Right hindlimb (tissue), 1 donor: ENCODE results near the gene LY6G5B.
A peak's percentile ranks its signal among the peaks of the same experiment; 100 is the strongest.
"Not testable (repeated sequence)": the region's sequence is repeated elsewhere in the genome, so short reads cannot be mapped to it uniquely, and the experiment has no call there.

ENCODE experiments used
- DNase-seq: peaks from one replicate; pipeline ENCODE4 v3.0.0-alpha.2; 2018

The LY6G5B gene

GRCh38 chr6:31691564-31692108, 21.9 kb downstream of the LY6G5B start:
- no peak for DNase-seq

DNA sequence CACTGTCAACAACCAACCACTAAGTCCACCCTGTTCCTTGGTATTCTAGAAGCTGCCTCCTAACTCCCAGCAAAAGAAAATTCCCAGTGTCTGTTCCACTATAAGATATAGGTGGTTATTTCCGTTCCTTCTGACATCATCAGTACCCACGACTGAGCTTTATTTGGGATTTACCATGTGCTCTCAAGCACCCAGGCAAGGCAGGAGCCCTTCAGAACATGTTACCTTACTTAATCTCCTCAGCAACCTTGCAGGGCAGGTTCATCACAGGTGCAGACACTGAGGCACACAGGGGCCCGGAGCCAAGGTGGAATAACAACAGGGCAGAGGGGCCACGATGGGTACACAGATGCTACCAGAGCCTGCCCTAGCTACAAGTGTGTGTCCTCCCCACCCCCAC, 22.6 kb downstream of the LY6G5B start:
- DNase-seq, result no peak

- DNase-seq, result no peak
These were observed 23.1 kb downstream of the LY6G5B start for GRCh38 chr6:31692886-31693285.

DNA sequence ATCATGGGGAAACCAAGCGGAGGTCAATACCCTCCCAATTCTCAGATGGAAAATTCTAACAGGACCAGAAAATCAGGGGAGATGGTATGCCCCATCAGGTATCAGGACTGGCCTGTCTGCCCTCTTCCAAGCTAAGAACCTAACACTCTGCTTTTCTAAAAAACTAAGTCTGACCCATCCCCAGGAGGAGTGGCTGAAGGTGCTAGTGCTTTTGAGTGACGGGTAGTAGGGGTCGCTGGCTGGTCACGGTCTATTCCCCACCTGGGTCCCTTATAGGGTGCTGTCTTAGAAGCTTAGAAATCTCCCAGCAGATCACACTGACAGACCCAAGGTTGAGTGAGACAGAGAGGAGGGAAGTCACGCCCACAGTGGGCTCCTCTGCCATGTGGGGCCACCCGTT, 23.8 kb downstream of the LY6G5B start:
- no peak for DNase-seq

GRCh38 chr6:31697555-31697954, 27.8 kb downstream of the LY6G5B start:
- DNase-seq, result no peak

DNA sequence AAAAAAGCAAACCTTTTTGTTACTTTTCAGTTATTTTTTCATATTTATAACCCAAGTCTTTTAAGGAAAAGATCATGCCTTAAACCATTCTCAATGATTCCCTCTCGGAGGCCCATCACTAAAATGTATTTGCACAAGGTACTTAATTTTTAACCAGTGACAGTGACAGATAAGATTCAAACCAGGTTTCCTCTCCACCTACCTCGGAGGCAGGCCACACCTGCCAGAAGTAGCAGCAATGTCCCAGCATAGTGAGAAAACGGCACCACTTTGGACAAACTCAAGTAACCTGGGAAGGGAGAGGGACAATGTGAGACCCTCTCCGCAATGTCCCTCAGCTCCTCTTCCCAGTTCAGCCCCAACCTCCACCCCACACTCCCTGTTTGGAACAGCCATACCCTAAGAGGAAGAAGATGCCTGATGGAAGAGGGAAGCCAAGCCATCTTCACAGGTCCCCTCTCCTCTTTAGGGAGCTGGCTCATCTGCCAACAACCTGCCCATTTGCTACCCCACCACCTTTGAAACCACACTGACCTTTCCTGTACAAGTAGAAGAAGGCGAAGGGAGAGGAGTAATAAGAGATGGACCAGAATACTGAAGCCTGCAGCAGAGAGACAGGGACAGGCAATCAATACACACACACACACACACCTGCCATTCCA, 31.1 kb downstream of the LY6G5B start:
- no peak for DNase-seq

- DNase-seq, result peak; percentile 64
These were observed 32.1 kb downstream of the LY6G5B start for GRCh38 chr6:31701666-31702404.

DNA sequence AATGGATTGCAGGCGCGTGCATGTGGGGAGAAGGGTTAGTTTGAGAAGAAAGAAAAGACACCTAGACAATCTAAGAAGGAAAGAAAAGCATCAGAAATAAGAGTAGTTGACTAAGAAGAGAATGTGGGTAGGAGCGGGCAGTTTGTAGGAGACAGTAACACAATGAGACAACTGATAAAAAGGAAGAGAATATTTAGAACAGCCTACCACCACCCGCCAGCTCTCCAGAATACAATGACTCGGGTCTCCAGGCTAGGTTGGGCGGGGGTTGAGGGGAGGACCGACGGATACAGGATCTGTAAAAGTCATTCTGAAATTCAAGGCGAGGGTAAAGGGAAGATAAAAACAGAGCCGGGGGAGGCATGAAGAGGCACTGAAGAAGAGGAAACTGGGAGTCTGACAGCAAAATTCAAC, 32.6 kb downstream of the LY6G5B start:
- DNase-seq, result no peak

GRCh38 chr6:31702819-31703716, 33.3 kb downstream of the LY6G5B start, which contains the start of gene ABHD16A:
TSS of gene ABHD16A (minus strand) at chr6:31703324. CDS start at chr6:31703281, 43 bp downstream.
- peak; percentile 99 for DNase-seq

DNA sequence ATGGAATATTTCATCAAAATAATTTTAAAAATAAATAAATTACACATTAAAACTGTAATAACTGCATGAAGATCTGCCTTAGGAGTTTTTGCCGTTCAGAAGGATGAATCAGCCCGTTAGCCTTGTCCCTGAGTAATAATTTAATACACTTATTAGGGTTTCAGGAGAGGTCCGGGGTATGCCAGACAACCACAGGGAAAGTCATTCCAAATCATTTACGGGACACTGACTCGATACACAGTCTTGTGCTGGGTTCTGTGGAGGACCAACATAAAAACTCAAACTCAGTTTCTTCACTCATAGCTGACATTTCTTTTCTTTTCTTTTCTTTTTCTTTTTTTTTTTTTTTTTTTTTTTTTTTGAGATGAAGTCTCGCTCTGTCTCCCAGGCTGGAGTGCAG, 36.2 kb downstream of the LY6G5B start:
- DNase-seq, result no peak

DNA sequence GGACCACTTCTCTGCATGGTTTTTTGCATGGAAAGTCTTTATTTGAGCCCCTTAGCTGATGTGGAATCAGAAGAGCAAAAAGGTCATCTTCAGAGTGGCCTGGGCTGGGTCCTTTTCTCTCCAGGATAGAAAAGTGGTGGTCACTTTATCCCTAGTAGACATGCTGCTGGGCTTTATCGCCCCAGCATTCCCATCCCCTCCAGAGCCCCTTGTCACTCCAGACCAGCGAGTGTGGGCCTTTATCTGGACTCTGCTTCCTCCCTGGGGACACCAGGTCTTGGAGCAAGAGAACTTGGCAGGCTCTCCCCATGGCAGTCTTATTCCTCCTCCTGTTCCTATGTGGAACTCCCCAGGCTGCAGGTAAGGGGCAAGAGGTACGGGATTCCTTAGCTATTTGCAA, 36.8 kb downstream of the LY6G5B start, which contains the start of gene LY6G6F:
LY6G6F (plus strand) TSS at position 268 of the 400 bp plus-strand sequence; CDS start at position 309, 41 bp downstream.
- DNase-seq, result no peak

DNA sequence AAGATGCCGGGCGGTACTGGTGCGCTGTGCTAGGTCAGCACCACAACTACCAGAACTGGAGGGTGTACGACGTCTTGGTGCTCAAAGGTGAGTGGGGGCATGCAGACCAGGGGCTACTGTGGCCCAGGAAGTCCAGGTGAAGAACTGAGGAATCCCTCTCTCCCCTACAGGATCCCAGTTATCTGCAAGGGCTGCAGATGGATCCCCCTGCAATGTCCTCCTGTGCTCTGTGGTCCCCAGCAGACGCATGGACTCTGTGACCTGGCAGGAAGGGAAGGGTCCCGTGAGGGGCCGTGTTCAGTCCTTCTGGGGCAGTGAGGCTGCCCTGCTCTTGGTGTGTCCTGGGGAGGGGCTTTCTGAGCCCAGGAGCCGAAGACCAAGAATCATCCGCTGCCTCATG, 37.9 kb downstream of the LY6G5B start:
- DNase-seq, result no peak

DNA sequence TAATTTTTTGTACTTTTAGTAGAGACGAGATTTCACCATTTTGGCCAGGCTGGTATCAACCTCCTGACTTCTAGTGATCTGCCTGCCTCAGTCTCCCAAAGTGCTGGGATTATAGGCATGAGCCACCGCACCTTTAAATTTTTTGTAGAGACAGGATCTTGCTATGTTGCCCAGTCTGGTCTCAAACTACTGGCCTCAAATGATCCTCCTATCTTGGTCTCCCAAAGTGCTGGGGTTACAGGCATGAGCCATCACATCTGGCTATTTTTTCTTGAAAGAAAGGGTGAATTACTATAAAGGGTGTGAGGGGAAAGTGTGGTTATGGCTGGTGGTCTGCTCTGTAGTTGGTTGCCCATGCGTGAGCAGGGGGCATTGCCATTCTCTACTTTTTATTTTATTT, 38.4 kb downstream of the LY6G5B start:
- no peak for DNase-seq

DNA sequence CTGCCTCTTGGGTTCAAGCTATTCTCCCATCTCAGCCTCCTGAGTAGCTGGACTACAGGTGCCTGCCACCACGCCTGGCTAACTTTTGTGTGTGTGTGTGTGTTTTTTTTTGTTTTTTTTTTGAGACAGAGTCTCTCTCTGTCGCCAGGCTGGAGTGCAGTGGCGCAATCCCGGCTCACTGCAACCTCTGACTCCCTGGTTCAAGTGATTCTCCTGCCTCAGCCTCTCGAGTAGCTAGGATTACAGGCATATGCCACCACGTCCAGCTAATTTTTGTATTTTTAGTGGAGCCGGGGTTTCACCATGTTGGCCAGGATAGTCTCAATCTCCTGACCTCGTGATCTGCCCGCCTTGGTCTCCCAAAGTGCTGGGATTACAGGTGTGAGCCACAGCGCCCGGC, 39.4 kb downstream of the LY6G5B start:
- not testable (repeated sequence) for DNase-seq

- DNase-seq, result no peak
These were observed 40.9 kb downstream of the LY6G5B start for GRCh38 chr6:31710523-31711219.

GRCh38 chr6:31711233-31711632, 41.5 kb downstream of the LY6G5B start:
- DNase-seq, result no peak

DNA sequence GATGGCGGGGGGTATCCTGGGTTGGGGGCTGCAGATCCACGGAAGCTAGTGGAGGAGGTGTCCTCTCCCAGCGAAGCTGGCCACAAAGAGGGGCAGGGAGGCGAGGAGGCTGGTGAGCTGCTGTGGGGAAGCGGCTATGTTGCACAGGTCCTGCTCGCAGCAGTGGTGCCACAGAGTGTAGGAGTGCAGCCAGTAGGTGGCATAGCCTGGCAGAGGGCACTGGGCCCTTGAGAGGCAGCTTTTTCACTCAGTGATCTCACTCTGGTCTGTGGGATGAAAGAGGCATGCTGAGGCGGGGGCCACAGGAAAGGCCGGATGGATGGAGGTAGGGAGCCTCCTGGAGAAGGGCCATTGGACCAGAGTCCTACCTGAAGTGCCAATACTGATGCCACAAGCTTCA, 42.5 kb downstream of the LY6G5B start:
- DNase-seq, result no peak

DNA sequence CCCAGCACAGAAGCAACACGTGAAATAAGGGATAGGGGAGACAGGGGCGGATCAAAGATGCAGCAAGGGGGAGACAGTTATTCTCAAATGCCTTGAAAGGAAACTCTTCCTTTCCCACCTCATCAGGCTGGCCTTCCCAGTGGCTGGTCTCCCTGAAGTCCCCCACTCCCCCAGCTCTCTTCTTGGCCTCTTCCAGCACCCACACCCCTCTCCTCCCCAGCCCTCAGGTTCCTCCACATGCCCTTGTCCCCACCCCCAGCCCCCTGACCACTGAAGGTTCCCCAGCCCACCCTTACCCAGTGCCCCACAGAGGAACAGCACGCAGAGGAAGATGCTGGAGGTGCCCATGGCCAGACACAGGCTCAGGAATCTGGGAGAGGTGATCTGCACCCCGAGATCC, 43.7 kb downstream of the LY6G5B start:
- DNase-seq, result no peak

GRCh38 chr6:31713991-31714684, 44.4 kb downstream of the LY6G5B start:
- no peak for DNase-seq

GRCh38 chr6:31715022-31715958, 45.5 kb downstream of the LY6G5B start, which contains the start of gene LY6G6D:
TSS of gene LY6G6D (plus strand) at chr6:31715348. CDS start at chr6:31715356, 8 bp downstream.
- peak; percentile 49 for DNase-seq
